GM18505 (cell line): Measurements from ENCODE around the gene CLDN10.
"Not testable (repeated sequence)": the region's sequence is repeated elsewhere in the genome, so short reads cannot be mapped to it uniquely, and the experiment has no call there.

Experiments used
- ATAC-seq: cut with Tn5 transposase; IDR thresholded peaks from one replicate; pipeline ENCODE4 v1.9.1; 2021; ENCODE audit not compliant: unreplicated experiment
- POLR2A ChIP-seq: IDR thresholded peaks from 4 replicates; pipeline ENCODE4 v1.6.1; 2011; ENCODE audit warnings: borderline replicate concordance; ENCODE audit not compliant: insufficient read depth, insufficient read length; ENCODE audit errors: extremely low read depth

Gene CLDN10, protein sequence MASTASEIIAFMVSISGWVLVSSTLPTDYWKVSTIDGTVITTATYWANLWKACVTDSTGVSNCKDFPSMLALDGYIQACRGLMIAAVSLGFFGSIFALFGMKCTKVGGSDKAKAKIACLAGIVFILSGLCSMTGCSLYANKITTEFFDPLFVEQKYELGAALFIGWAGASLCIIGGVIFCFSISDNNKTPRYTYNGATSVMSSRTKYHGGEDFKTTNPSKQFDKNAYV

DNA sequence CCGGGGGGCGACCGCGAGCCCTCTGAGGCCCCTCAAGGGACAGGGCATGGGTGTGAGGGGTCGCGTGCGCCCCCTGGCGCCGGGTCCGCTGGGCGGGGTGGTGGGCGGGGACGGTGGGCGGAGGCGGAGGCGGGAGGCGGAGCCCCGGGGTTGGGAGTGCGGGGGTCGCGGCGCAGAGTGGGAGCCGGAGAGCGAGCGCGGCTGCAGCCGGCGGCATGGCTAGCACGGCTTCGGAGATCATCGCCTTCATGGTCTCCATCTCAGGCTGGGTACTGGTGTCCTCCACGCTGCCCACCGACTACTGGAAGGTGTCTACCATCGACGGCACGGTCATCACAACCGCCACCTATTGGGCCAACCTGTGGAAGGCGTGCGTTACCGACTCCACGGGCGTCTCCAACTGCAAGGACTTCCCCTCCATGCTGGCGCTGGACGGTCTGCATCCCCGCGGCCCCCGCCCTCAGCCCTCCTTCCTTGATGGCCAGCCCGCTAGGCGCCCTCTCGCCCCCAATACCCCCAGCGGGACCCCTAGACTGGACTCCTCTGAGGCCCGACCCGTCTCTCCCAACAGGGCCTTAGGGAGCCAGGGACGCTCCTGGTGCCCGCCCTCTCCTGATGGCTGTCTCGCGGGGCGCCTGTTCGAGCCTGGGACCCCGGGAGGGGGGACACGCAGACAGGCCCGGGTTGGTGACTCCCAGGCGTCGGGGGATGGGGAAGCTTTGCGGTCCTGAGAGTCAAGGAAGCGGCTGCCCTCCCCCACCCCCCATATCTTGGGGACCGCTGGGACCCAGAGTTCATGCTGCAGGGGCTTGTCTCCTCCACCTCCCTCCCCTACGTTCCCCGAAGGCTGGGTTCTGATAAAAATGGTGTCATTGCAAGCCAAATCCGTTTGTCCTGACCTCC is at the start of gene CLDN10:
Gene CLDN10 (plus strand): TSS at position 182 of the 903 bp plus-strand sequence. CDS start 34 bp downstream, at position 216.
- no peak for TF ChIP-seq POLR2A

DNA sequence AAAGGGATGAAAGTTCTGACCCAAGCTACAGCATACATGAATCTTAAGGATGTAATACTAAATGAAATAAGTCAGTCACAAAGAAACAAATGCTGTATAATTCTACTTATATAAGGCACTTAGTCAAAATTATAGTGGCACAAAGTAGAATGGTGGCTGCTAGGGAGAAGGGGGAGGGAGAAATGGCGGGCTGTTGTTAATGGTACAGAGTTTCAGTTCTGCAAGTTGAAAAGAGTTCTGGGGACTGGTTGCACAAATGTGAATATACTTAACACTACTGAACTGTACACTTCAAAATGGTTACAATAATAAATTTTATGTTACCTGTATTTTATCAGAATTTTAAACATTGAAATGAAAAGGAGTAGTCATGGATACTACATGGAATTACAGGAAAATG is 48.9 kb upstream of the CLDN10 start:
- no peak for TF ChIP-seq POLR2A
- no peak for ATAC-seq

More for the DNA sequence above, at the start of gene CLDN10:
- ATAC-seq = peak; percentile 45

DNA sequence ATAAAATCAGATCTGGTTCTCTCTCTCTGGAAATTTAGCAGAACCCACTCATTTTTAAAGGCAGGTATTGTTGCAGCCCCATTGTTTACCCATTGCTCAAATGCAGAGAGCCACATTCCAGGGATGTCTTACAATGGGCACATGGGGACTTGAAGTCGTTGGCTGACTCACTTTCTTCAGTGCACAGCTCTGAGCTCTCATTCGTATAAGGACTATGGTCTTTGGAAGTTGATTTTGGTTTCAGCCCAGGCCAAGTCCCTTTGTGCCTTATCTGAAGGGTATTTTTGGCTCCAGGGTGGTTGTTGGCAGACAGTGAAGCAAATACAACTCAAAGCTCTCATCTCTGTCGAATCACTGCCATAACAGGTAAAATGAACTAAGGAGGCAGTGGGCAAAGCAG is 47.3 kb upstream of the CLDN10 start:
- no peak for TF ChIP-seq POLR2A
- ATAC-seq = no peak

DNA sequence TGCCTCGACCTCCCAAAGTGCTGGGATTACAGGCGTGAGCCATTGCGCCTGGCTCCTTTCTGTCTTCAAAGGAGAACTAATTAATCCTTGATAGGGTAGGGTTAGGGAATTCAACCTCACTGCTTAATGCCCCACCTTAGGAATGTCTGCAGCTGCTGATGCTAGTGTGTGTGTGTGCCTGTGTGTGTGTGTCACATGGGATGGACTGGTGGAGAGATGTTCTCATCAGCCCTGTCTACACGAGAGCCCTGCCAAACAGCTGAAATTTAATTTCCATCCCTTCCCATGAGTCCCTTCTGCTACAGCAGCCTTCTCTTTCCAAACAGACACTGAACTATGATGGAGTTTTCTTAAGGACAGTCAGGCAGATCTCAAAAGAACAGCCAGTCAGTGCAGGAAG is 46.5 kb upstream of the CLDN10 start:
- ATAC-seq = no peak
- TF ChIP-seq POLR2A = no peak

DNA sequence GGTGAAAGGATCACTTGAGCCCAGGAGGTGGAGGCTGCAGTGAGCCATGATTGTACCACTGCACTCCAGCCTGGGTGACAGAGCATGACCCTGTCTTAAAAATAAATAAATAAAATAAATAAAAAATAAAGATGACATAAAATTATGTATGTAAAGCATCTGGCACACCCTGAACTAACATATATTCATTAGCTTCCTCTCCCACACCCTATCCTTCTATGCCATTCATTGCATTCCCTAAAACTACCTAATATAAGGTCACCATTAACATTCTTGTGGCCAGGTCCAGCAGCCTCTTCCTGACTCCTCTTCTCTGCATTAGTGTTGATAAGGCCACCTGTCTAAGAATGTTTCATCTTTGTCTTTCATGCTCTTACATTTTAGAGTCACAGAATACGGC is 44.5 kb upstream of the CLDN10 start:
- ATAC-seq = no peak
- TF ChIP-seq POLR2A = no peak

DNA sequence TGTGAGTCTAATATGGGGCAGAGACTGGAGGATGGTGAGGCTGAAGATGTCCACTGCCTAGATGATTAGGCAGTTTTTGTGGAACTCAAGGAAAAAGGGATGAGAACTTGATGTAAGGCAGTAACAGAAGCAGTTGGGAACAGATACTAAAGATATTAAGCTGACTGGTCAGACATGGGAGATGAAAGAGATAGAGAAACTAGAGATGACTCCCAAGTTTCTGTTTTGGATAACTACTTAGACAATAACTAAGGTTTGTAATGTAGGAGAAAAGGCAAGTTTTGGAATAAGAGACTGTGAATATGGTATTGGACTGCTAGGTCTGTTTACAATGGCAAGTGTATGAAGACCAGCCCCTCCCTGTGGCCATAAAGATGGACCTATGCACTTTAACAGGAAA is 43.5 kb upstream of the CLDN10 start:
- no peak for TF ChIP-seq POLR2A
- no peak for ATAC-seq

DNA sequence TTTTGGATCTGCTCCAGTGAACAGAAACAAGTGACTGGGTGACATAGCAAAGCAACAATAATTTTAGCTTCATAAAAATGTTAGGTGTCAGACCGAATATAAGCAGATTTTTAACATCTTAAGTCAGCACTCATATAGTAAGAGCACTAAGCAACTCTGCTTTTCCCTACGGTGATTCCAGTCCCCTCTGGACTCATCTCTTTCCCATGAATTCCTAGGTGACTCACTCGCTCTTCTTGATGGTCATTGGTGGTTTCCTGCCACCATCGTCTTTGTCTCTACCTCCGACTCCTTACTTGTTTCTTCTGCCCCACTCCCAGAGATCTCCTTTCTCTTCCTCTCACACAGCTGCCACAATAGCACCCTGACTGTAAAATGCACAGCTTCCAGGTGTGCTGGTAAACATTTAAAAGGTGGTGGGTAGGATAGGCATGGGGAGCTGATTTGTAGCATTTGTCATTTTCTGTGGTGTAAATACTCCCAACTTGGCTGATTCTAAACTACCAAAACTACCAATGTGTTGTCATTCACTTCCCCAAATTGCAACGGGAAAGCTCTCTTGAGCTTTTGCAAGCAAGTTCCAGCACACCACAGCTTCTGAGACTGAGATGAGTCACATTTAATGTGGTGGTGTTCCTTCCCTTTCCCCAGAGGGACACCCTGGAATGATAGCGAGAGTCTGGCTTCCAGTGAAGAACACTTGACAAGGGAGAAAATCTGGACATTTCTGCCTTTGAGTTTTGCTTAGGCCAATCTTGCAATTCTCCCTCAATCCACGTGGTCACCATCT is 42.8 kb upstream of the CLDN10 start:
- no peak for ATAC-seq
- no peak for TF ChIP-seq POLR2A

DNA sequence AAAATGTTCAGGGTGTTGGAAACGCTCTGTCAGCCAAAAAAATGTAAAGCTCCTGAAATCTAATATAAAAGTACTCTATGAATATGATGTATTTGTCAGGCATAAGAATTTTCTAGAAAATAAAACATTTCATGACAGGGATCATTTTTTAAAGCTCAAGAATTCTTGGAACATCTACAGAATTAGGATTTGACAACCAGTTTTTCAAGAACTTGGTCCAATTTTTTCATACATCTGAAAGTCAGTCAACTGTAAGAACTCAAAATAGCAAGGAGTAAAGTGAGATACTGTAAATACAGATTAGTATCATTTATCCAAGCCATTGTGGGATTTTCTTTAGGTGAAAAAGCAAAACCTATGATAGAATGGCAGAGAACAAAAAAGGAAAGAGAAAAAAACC is 41.6 kb upstream of the CLDN10 start:
- no peak for TF ChIP-seq POLR2A
- no peak for ATAC-seq

DNA sequence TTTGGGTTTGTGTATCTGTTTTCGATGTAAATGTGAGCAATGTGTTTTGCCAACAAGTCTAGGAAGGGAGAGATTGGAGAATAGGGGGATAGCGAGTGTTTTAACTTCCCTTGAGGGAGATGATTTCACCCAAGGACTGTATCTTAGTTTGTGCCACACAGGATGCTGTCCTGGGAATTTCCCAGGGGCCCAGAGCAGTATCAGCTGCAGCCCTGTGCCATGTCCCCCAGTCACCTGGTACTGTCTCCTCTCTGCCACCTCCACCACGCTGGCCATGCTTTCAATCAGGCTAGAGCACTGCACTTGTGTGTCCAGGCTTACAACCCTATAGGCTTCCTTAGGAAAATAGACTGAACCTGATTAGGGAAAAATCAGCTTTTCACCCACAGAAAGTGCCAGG is 40.1 kb upstream of the CLDN10 start:
- no peak for ATAC-seq
- TF ChIP-seq POLR2A = no peak

DNA sequence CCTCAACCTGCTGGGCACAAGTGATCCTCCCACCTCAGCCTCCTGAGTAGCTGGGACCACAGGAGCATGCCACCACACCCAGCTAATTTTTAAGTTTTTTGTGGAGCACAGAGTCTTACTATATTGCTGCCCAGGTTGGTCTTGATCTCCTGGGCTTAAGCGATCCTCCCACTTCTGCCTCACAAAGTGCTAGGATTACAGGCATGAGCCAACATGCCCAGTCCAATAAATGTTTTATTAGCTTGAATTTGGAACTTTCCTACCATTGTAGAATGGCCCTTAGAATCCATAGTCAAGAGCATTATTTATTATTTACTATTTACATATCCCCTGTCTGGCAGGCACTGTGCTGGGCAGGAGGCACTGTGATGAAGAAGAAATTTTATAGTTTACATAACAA is 39.6 kb upstream of the CLDN10 start:
- no peak for ATAC-seq
- no peak for TF ChIP-seq POLR2A

DNA sequence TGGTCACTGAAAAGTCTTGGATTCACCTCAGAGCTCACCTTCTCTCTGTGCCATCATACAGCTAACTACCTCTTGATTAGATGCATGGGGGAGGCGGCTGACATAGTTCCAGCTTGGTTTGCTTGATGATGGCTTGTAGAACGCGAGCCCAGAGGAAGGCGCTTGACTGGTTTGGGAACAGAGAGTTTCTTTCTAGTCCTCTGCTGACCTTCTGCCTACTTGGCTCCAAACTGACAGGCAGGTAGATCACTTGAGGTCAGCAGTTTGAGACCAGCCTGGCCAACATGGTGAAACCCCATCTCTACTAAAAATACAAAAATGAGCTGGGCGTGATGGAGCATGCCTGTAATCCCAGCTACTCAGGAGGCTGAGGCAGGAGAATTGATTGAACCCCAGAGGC is 36.9 kb upstream of the CLDN10 start:
- ATAC-seq = not testable (repeated sequence)

DNA sequence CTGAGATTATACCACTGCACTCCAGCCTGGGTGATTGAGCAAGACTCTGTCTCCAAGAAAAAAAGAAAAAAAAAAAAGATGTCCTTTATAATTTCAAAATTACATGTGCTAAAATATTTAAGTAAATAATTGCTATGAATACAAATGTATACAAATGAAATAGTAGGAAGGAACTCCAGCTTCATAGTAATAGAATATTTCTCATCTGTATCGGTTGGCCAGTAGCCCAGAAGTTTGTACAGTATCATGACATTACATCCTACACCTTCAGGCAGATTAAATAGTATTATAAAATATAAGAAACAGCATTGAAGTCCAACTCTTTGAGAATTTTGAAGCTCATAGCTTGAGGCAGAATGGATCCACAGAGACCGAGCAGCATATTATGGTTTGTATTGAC is 36.5 kb upstream of the CLDN10 start:
- ATAC-seq = no peak

DNA sequence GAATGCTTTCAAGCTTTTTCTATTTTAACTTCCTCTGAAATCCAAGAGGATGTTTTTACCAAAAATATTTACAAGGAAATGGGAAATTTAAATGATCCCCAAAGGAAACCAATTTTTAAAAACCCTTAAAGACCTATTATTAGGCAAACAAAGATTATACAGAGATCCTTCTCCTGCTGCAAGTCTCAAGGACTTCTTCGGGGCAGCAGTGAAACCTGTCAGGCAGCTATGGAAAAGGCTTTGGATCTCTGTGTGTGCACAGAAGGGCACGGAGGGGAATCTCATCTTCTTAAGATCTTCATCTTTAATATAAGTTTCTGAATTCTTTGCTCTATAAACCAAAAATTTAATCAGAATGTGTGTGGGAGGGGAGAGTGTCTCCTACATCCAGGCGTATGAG is 36.0 kb upstream of the CLDN10 start:
- ATAC-seq = no peak
- no peak for TF ChIP-seq POLR2A

More for the DNA sequence above, 36.5 kb upstream of the CLDN10 start:
- TF ChIP-seq POLR2A = no peak
